Type B pancreatic cell (in vitro differentiated cells): ENCODE measurements around the gene CCNY. TPM values are rescaled to one million over a fixed set of nuclear protein-coding genes. Genes with fewer than 3 reads are reported as not detected.

Experiments used
- DNase-seq: peaks from one replicate; pipeline ENCODE4 v3.0.0; 2021; ENCODE audit warnings: mixed read lengths; ENCODE audit not compliant: unreplicated experiment; ENCODE audit errors: extremely low spot score
- H3K27ac Mint-ChIP-seq: 2 replicates; pipeline ENCODE4 v1.8.0; 2021; ENCODE audit warnings: mild to moderate bottlenecking, mixed read lengths
- H3K27me3 Mint-ChIP-seq: 2 replicates; pipeline ENCODE4 v1.8.0; 2021; ENCODE audit warnings: mixed read lengths
- H3K36me3 Mint-ChIP-seq: 2 replicates; pipeline ENCODE4 v1.8.0; 2021; ENCODE audit warnings: mixed read lengths
- H3K4me1 Mint-ChIP-seq: one replicate; pipeline ENCODE4 v1.8.0; 2021; ENCODE audit warnings: mixed read lengths; ENCODE audit not compliant: unreplicated experiment
- H3K4me3 Mint-ChIP-seq: 2 replicates; pipeline ENCODE4 v1.8.0; 2021; ENCODE audit warnings: mild to moderate bottlenecking, mixed read lengths
- H3K9me3 Mint-ChIP-seq: 2 replicates; pipeline ENCODE4 v1.8.0; 2021; ENCODE audit warnings: mixed read lengths
- total RNA-seq: library from RNA; stranded (reverse); gene quantifications from 2 replicates; pipeline ENCODE4 v1.2.1, GENCODE V29; 2021; ENCODE audit warnings: low replicate concordance
- TF ChIP-seq, protein P1 (sequence below): fragments of 200-600 bp; sonication (generic); conservative IDR thresholded peaks from 2 replicates; pipeline ENCODE4 v1.5.0; 2021; ENCODE audit warnings: antibody characterized with exemption, mild to moderate bottlenecking

CCNY gene
- total RNA-seq, 1 donor from 2014 or later: 74.6 TPM

DNA sequence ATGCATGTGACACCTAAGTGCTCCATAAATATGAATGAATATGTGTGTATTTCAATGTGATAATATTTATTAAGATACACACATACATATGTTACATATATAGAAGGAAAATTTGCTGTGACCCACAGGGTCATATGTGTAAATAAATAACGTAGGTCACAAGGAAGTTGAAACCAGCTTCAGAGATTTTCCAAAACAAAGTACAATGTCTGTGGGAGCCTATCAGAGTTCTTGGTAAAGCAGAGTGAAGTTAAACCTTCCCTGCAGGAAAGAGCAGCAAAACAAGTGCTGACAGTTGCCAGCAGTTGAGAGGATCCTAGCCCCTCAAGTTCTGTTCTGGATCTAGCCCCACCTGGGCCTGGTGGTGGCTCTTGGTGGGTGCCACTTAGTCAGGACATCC lies 91.2 kb downstream of the CCNY start:
- no peaks in the 10 kb centered on the region for H3K36me3 Mint-ChIP-seq
- H3K27me3 Mint-ChIP-seq: no peaks in the 10 kb centered on the region
- H3K4me3 Mint-ChIP-seq: no peak overlapping the region
- peak overlapping the region; percentile 1 for H3K27ac Mint-ChIP-seq
- peaks cover 38% of the 10 kb centered on the region for H3K4me1 Mint-ChIP-seq
- TF ChIP-seq, protein P1, sequence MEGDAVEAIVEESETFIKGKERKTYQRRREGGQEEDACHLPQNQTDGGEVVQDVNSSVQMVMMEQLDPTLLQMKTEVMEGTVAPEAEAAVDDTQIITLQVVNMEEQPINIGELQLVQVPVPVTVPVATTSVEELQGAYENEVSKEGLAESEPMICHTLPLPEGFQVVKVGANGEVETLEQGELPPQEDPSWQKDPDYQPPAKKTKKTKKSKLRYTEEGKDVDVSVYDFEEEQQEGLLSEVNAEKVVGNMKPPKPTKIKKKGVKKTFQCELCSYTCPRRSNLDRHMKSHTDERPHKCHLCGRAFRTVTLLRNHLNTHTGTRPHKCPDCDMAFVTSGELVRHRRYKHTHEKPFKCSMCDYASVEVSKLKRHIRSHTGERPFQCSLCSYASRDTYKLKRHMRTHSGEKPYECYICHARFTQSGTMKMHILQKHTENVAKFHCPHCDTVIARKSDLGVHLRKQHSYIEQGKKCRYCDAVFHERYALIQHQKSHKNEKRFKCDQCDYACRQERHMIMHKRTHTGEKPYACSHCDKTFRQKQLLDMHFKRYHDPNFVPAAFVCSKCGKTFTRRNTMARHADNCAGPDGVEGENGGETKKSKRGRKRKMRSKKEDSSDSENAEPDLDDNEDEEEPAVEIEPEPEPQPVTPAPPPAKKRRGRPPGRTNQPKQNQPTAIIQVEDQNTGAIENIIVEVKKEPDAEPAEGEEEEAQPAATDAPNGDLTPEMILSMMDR: no peak
- no peaks in the 10 kb centered on the region for H3K9me3 Mint-ChIP-seq
- no peak for DNase-seq

DNA sequence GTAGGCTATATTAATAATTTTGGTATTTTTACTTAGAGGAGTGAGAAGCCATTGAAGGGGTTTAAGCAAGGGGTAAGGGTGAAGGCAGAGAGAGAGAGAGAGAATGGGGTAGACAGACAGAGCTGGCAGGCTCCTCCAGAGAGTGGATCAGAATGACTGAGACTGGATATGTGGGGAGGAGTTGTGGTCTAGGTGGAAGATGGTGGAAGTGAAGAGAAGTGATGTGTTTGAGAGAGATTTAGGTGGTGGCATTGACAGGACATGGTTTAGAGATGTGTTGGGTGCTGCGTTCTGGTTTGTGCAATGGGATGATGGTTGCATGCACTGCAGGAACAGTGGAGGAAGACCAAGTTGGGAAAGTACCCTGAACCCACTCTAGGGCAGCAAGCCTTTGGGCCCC lies 92.2 kb downstream of the CCNY start:
- TF ChIP-seq, protein P1: no peak
- H3K36me3 Mint-ChIP-seq: no peaks in the 10 kb centered on the region
- no peak overlapping the region for H3K4me3 Mint-ChIP-seq
- H3K4me1 Mint-ChIP-seq: peaks cover 32% of the 10 kb centered on the region
- no peak overlapping the region for H3K27ac Mint-ChIP-seq
- no peaks in the 10 kb centered on the region for H3K9me3 Mint-ChIP-seq
- H3K27me3 Mint-ChIP-seq: no peaks in the 10 kb centered on the region
- no peak for DNase-seq

DNA sequence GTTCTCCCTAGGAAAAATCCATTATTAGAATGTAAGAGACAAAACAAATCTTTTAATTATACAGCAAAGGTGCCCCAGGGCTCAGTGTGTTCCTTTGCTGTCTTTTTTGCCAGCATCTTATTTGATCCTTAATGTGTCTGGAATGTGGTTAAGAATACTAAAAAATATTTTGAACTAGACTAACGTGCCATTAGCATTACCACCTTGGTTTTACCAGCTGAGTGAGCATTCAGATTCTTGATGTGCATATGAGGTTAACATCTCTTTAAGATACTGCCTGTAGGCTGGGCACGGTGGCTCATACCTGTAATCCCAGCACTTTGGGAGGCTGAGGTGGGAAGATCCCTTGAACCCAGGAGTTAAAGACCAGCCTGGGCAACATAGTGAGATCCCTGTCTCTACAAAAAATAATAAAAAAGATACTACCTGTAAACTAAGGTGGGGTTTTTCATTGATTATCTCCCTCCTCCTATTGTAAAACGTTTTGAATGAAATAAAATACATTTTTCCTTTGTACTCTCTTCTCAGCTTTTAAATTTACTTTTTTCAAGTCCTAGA lies 96.6 kb downstream of the CCNY start:
- Mint-ChIP-seq H3K4me1 (peaks cover 25% of the 10 kb centered on the region), H3K27ac (no peak overlapping the region), H3K36me3 (peaks cover 8% of the 10 kb centered on the region), H3K4me3 (no peak overlapping the region), H3K9me3 (no peaks in the 10 kb centered on the region), H3K27me3 (no peaks in the 10 kb centered on the region)
- no peak for DNase-seq
- TF ChIP-seq, protein P1: no peak

DNA sequence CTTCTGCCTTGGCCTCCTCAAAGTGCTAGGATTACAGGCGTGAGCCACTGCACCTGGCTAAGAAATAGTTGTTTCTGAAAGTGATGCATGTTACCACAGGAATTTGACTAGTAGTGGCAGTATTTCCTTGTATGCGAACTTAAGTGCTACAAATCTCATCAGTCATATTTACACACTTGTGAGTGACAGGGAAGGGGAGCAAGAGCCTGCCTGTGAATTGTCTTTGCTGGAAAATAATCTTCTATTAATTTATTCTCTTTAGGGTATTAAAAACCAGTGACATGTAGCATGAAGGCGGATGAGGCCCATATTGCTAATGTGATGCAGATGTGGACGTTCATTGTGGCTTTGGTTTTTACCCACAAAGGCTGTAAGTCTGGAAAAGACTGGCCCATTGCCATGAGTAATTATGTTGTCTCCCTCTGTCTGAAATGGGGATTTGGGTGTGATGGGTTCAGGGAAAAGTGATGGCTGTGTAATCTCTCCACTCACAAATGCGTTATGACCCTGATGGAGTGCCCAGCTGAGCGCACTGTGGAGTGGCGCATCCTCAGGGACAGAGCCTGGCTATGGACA lies 97.6 kb downstream of the CCNY start:
- H3K27me3 Mint-ChIP-seq: no peaks in the 10 kb centered on the region
- peaks cover 18% of the 10 kb centered on the region for H3K4me1 Mint-ChIP-seq
- H3K4me3 Mint-ChIP-seq: no peak overlapping the region
- peaks cover 8% of the 10 kb centered on the region for H3K36me3 Mint-ChIP-seq
- H3K27ac Mint-ChIP-seq: no peak overlapping the region
- H3K9me3 Mint-ChIP-seq: peaks cover 6% of the 10 kb centered on the region
- TF ChIP-seq, protein P1: no peak
- DNase-seq: no peak

DNA sequence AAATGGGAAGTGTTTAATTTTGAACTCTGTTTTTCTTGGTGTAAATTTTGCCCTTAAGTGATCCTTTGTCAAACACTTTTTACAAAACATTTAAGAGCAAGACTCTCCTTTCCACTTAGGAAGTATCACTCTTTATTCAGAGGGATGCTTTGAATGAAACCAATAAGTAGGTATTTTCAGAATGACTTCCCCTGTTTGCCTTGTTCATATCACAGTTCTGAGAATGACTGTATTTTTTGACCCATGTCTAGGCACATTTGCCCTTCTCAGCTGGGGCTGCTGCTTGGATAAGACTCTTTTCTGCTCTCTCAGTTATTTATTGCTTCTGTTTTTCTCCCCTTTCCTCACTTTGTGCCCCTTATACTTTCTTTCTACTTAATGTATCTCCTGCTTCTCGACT lies 98.2 kb downstream of the CCNY start:
- no peak for DNase-seq
- no peak overlapping the region for H3K27ac Mint-ChIP-seq
- H3K4me1 Mint-ChIP-seq: peaks cover 18% of the 10 kb centered on the region
- TF ChIP-seq, protein P1: no peak
- H3K27me3 Mint-ChIP-seq: no peaks in the 10 kb centered on the region
- H3K9me3 Mint-ChIP-seq: peaks cover 11% of the 10 kb centered on the region
- peaks cover 8% of the 10 kb centered on the region for H3K36me3 Mint-ChIP-seq
- H3K4me3 Mint-ChIP-seq: no peak overlapping the region
